OCI-LY7 (cell line): ENCODE data around the gene FAM110D. TPM values are rescaled to one million over a fixed set of nuclear protein-coding genes. Genes with fewer than 3 reads are reported as not detected.
A peak's percentile ranks its signal among the peaks of the same experiment; 100 is the strongest.

Experiments
- BruUV-seq: library from RNA; stranded (reverse); fragments of 400-500 nt; replicated peaks from 2 replicates; lab custom pipeline; 2021; lab: Mats Ljungman, UMichigan
- CTCF ChIA-PET: fragments of 300-600 bp; sonication (Branson Sonifier 250); formaldehyde crosslinking; loops from one replicate; lab custom pipeline; 2022; ENCODE audit warnings: antibody characterized with exemption; ENCODE audit not compliant: unreplicated experiment; lab: Charles Lee
- POLR2A ChIA-PET: fragments of 300-600 bp; sonication (Branson Sonifier 250); formaldehyde crosslinking; loops from one replicate; lab custom pipeline; 2022; ENCODE audit warnings: antibody characterized with exemption; lab: Charles Lee
- DNase-seq: peaks from one replicate; pipeline ENCODE4 v3.0.0-alpha.2; 2015; ENCODE audit warnings: low spot score
- H2AFZ ChIP-seq: fragments of 200-600 bp; sonication (generic), shearing (Covaris generic); 2 replicates; pipeline ENCODE4 v1.6.1; 2014; ENCODE audit warnings: mild to moderate bottlenecking, antibody characterized with exemption, low read length, moderate library complexity
- H3K27ac ChIP-seq: fragments of 200-600 bp; sonication (generic); 2 replicates; pipeline ENCODE4 v1.5.1; 2014; ENCODE audit warnings: mixed run types, low read depth, mild to moderate bottlenecking, moderate library complexity, low read length, inconsistent platforms; ENCODE audit not compliant: poor library complexity, severe bottlenecking
- H3K36me3 ChIP-seq: fragments of 200-600 bp; sonication (generic); 2 replicates; pipeline ENCODE4 v1.6.1; 2014; ENCODE audit warnings: mild to moderate bottlenecking, antibody characterized with exemption, low read length, moderate library complexity, mixed read lengths; ENCODE audit not compliant: insufficient read depth
- H3K4me1 ChIP-seq: fragments of 200-600 bp; sonication (generic); 2 replicates; pipeline ENCODE4 v1.5.1; 2014; ENCODE audit warnings: mild to moderate bottlenecking, low read length; ENCODE audit not compliant: insufficient read depth, poor library complexity, severe bottlenecking
- H3K4me2 ChIP-seq: fragments of 200-600 bp; sonication (generic); 2 replicates; pipeline ENCODE4 v1.6.1; 2014; ENCODE audit warnings: mild to moderate bottlenecking, low read length
- H3K4me3 ChIP-seq: fragments of 200-600 bp; sonication (generic); 2 replicates; pipeline ENCODE4 v1.5.1; 2014; ENCODE audit warnings: mild to moderate bottlenecking, low read depth, low read length; ENCODE audit not compliant: poor library complexity, severe bottlenecking
- H3K79me2 ChIP-seq: fragments of 200-600 bp; sonication (generic); 2 replicates; pipeline ENCODE4 v1.6.1; 2016; ENCODE audit warnings: low read depth, mild to moderate bottlenecking, low read length, moderate library complexity, mixed read lengths; ENCODE audit not compliant: insufficient read depth
- H3K9me2 ChIP-seq: fragments of 200-600 bp; sonication (generic); 2 replicates; pipeline ENCODE4 v1.6.1; 2016; ENCODE audit warnings: mild to moderate bottlenecking, low read length, mixed read lengths; ENCODE audit not compliant: insufficient read depth
- H3K9me3 ChIP-seq: fragments of 200-600 bp; sonication (generic); 2 replicates; pipeline ENCODE4 v1.6.1; 2014; ENCODE audit warnings: mild to moderate bottlenecking, mixed run types, low read length, mixed read lengths
- H4K20me1 ChIP-seq: fragments of 200-600 bp; sonication (generic); 2 replicates; pipeline ENCODE4 v1.6.1; 2014; ENCODE audit warnings: mild to moderate bottlenecking, antibody characterized with exemption, low read length, moderate library complexity, mixed read lengths; ENCODE audit not compliant: insufficient read depth
- EZH2phosphoT487 ChIP-seq: fragments of 200-600 bp; sonication (generic); IDR thresholded peaks from 2 replicates; pipeline ENCODE4 v1.6.1; 2018; ENCODE audit warnings: low read depth, borderline replicate concordance, mild to moderate bottlenecking, mixed run types, antibody characterized with exemption, low read length, moderate library complexity, mixed read lengths
- intact Hi-C: fragments of 100-400 bp; cut with micrococcal nuclease; formaldehyde crosslinking; loops from one replicate; pipeline ENCODE4 v1.10.0; 2022; ENCODE audit not compliant: unreplicated experiment
- total RNA-seq, 2 experiments: library from RNA; depleted of rRNA in 1 of 2; stranded (reverse); fragments of >200 nt in 1 of 2; shearing (Covaris generic) in 1 of 2; gene quantifications; 2 replicates each; pipeline ENCODE4 v1.2.3, GENCODE V29; 2014 to 2022
- TF ChIP-seq, protein P1 (sequence below): fragments of 200-600 bp; sonication (generic); conservative IDR thresholded peaks from 2 replicates; pipeline ENCODE4 v1.5.1; 2014; ENCODE audit warnings: mild to moderate bottlenecking, antibody characterized with exemption, low read length, moderate library complexity, mixed read lengths

The FAM110D gene
- total RNA-seq, 2 experiments from 2014 or later, result 0.11 TPM; not detected in 1

GRCh38 chr1:26170472-26170821 is 11.6 kb downstream of the FAM110D start:
- no peak for TF ChIP-seq EZH2phosphoT487
- TF ChIP-seq, protein P1, sequence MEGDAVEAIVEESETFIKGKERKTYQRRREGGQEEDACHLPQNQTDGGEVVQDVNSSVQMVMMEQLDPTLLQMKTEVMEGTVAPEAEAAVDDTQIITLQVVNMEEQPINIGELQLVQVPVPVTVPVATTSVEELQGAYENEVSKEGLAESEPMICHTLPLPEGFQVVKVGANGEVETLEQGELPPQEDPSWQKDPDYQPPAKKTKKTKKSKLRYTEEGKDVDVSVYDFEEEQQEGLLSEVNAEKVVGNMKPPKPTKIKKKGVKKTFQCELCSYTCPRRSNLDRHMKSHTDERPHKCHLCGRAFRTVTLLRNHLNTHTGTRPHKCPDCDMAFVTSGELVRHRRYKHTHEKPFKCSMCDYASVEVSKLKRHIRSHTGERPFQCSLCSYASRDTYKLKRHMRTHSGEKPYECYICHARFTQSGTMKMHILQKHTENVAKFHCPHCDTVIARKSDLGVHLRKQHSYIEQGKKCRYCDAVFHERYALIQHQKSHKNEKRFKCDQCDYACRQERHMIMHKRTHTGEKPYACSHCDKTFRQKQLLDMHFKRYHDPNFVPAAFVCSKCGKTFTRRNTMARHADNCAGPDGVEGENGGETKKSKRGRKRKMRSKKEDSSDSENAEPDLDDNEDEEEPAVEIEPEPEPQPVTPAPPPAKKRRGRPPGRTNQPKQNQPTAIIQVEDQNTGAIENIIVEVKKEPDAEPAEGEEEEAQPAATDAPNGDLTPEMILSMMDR, result no peak
- Histone ChIP-seq H3K9me2 (no peaks in the 10 kb centered on the region), H3K4me3 (peak overlapping the region; percentile 81), H3K9me3 (no peaks in the 10 kb centered on the region), H3K79me2 (peaks cover 14% of the 10 kb centered on the region), H3K4me2 (peak overlapping the region; percentile 87), H3K27ac (no peak overlapping the region), H3K36me3 (peaks cover 22% of the 10 kb centered on the region), H2AFZ (peak overlapping the region; percentile 44; the same call in 1 of the 2 replicates), H3K4me1 (peaks cover 9% of the 10 kb centered on the region), H4K20me1 (no peaks in the 10 kb centered on the region)
- POLR2A ChIA-PET, result interaction anchor here (0.8 kb wide), 1 partner anchor 57 kb away, joined by 3 read pairs; no protein-coding TSS in a partner anchor
- TSS peak; percentile 95 for BruUV-seq
- no peak for DNase-seq
- intact Hi-C loops, result no loop called here
- CTCF ChIA-PET, result no interaction called here

- Histone ChIP-seq H3K36me3 (peaks cover 22% of the 10 kb centered on the region), H3K27ac (no peak within 1 kb of the TSS), H3K9me3 (no peaks in the 10 kb centered on the region), H4K20me1 (no peaks in the 10 kb centered on the region), H3K9me2 (no peaks in the 10 kb centered on the region), H2AFZ (no peak within 1 kb of the TSS), H3K4me2 (peak within 1 kb of the TSS; percentile 87), H3K4me3 (peak within 1 kb of the TSS; percentile 81), H3K79me2 (peaks cover 14% of the 10 kb centered on the region), H3K4me1 (peaks cover 9% of the 10 kb centered on the region)
- no TSS peak for BruUV-seq
- intact Hi-C loops, result no loop called here
- CTCF ChIA-PET, result no interaction called here
- POLR2A ChIA-PET, result no interaction called here
- TF ChIP-seq, protein P1, result no peak
- TF ChIP-seq EZH2phosphoT487, result no peak
- no peak for DNase-seq
Measured at GRCh38 chr1:26171084-26172072, 12.5 kb downstream of the FAM110D start, which contains the start of gene ZNF593OS. Gene ZNF593OS (minus strand): TSS chr1:26171832. CDS start chr1:26171661, 171 bp downstream.

GRCh38 chr1:26175346-26175745 is 16.5 kb downstream of the FAM110D start:
- Histone ChIP-seq H3K27ac (no peak overlapping the region), H3K9me3 (no peaks in the 10 kb centered on the region), H3K4me3 (no peak overlapping the region), H3K4me2 (no peak overlapping the region), H4K20me1 (no peaks in the 10 kb centered on the region), H3K79me2 (peaks cover 9% of the 10 kb centered on the region), H3K9me2 (no peaks in the 10 kb centered on the region), H3K36me3 (peaks cover 22% of the 10 kb centered on the region), H2AFZ (no peak overlapping the region), H3K4me1 (peaks cover 15% of the 10 kb centered on the region)
- TF ChIP-seq, protein P1, result no peak
- no peak for TF ChIP-seq EZH2phosphoT487
- DNase-seq, result no peak
- intact Hi-C loops, result no loop called here
- no TSS peak for BruUV-seq
- CTCF ChIA-PET, result no interaction called here
- POLR2A ChIA-PET, result no interaction called here
